H4 (cell line): Measurements from ENCODE around the gene OLIG2. TPM values are rescaled to one million over a fixed set of nuclear protein-coding genes. Genes with fewer than 3 reads are reported as not detected.
A peak's percentile ranks its signal among the peaks of the same experiment; 100 is the strongest.

Experiments used
- DNase-seq: peaks from one replicate; pipeline ENCODE4 v3.0.0-alpha.2; 2015; ENCODE audit warnings: low spot score
- total RNA-seq: library from RNA; depleted of rRNA; stranded (reverse); fragments of >200 nt; shearing (Covaris generic); gene quantifications from 2 replicates; pipeline ENCODE4 v1.2.3, GENCODE V29; 2014

Gene OLIG2
- total RNA-seq, 1 experiment from 2014 or later, result 1.5 TPM

- DNase-seq, result no peak
Observed at GRCh38 chr21:33033094-33033951, 7.6 kb downstream of the OLIG2 start.

GRCh38 chr21:33033961-33034413 is 8.3 kb downstream of the OLIG2 start:
- DNase-seq, result no peak

- DNase-seq, result no peak
Observed at GRCh38 chr21:33035147-33035546, 9.4 kb downstream of the OLIG2 start.

DNA sequence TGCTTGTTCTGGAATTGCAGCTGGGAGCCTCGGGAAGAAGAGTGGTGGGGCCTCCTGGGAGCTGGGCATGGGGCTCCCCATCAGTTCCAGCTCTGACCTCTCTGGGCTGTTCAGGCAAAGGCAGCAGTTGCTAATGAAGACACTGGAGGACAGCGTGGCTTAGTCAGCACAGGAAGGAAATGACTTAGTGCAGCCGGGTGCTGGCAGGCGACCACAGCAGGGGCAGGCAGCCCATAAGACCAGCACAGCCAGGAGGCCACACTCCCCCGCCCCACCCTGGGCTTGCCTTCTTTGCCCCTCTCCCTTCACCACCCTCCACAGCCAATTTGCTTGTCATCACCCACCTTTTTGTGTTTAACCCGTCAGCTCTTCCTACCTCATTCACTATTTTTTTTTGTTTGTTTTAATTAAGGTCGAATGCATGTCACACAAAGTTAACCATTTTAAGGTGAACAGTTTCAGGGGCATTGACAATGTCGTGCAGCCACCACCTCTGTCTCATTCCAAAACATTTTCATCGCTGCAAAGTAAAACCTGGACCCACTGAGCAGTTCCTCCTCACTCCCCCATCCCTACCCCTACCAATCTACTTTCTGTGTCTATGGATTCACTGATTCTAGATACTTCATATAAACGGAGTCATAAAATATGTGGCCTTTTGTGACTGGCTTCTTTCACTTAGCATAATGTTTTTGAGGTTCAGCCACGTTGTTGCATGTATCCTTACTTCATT is 10.9 kb downstream of the OLIG2 start:
- DNase-seq, result peak; percentile 64

DNA sequence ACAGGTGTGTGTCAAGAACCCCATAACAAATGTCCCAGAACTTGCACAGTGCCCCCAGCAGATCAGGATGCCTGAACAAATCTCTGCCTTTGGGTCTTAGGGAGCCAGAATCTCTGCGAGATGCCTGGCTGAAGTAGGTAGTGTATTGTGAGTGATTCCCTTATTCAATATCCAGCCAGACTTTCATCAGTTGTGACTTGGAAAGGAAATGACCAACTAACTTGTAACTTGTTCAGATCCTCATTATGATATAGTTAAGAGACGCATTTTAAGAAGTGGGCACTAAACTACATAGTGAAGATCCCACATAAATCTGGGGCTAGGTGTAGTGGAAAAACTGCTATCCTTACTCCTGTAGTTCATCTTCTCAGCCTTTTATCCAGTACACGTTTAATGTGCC is 11.8 kb downstream of the OLIG2 start:
- DNase-seq, result no peak

DNA sequence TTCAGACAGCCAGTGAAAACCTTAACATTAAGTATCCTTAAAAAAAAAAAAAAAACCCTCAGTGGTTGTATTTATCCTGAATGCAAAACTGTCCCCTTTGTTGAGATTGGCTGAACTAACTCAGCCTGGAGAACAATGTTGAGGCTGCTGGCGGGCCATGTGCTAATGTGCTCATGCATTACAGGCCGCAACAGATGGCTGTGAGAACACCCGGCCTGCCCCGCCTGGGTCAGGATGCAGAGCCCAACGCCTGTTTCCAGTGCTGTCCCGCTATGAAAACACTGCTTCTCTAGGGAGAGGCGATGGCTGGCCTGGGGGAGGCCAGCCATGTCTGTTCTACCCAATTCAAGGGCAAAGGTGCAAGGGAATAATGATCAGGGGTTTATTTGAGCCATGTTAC is 13.8 kb downstream of the OLIG2 start:
- DNase-seq, result no peak

GRCh38 chr21:33040215-33040614 is 14.5 kb downstream of the OLIG2 start:
- no peak for DNase-seq

DNA sequence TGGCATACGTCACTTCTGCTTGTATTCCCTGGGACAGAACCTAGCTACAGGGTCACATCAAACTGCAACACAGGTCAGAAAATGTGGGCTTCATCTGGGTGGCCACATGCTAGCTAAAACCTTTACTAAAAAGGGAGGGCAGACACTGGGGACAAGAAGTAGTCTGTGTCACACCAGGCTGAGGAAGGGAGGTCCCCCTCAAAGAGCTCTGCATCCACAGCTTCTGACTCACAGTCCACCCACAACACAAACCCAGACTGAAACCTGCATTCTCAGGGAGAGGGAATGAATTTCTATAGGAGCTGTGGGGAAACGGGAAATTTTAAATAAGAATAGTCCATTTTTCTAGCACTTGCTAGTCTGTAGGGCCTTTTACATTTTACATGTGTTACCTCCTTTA is 16.2 kb downstream of the OLIG2 start:
- no peak for DNase-seq

DNA sequence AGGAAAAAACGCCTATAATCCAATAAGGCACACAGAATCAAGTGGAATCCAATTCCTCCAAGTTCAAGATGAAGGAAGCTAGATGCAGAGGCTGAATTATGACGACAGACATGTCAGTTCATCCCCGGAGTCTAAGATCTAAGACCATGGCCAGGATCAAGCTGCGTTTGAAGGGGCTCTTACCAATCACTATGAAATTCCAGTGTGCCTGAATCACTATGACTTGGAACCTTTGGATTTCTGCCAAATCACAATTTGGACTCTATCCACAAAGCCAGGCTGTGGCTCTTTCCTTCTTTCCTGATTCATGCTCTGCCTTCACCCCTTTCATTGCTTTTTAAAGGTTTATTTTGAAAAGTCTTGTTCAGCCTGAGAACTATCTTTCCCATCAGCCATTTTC is 17.1 kb downstream of the OLIG2 start:
- DNase-seq, result peak; percentile 52

DNA sequence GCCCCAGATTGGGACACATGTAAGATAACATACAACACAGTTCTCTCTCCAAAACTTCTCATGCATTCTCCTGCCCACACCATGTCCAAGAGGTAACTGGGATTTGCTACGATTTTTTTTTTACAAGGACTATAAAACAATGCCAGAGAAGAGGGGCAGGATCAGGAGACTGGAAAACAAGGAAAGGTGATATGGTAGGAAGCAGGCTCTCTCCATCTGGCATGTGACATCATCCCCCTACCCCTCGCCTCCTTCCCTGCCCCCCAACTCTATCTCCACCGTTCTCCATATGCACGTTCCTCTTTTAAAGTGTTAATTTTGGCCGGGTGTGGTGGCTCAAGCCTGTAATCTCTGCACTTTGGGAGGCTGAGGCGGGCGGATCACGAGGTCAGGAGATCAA is 20.7 kb downstream of the OLIG2 start:
- no peak for DNase-seq

GRCh38 chr21:33047231-33047630 is 21.5 kb downstream of the OLIG2 start:
- DNase-seq, result peak; percentile 35

GRCh38 chr21:33051925-33052324 is 26.2 kb downstream of the OLIG2 start:
- DNase-seq, result no peak

GRCh38 chr21:33053951-33054350 is 28.2 kb downstream of the OLIG2 start:
- DNase-seq, result no peak

- DNase-seq, result no peak
Observed at GRCh38 chr21:33055991-33056390, 30.3 kb downstream of the OLIG2 start.

DNA sequence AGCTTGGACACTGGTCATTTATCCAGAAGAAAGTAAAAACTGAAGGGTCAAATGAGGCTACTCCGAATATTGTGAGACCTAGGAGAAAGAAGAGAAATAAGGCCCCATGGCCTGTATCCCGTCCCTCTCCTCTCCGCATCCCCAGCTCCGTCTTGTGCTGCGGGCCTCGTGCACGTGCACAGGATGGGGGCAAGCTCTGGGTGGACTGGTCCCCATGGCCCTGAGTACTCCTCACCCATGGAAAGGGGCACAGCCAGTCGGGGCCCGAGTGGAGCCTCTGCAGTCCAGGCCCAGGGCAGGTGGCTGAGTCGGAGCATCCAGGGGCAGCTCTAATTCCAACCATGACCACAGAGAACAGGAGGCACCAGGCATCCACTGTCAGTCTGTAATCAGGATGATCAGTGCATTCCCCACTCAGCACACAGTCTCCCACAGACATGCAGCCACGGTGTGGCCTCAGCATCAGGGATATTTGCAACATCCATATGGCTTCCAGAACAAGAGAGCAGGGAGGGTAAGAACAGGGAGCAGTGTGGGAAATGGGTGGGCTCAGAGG is 31.7 kb downstream of the OLIG2 start:
- DNase-seq, result no peak

DNA sequence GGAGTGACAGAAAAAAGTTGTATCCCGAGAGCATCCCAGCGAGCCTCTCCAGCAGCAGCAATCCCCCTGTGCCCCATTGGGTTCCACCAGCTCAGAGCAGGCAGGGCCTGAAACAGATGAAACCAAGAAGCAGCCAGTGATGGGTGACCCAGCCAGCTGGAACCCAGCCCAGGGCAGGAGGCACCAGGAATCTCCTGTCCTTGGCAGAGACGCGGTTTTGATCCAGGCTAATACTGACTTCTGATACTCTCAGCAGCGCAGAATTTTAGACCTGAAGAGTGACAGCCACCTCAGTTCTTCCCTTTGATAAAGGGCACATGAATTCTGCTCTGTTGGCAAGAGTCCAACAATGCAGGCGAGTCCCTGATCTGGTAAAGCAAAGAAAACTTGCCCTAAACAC is 32.8 kb downstream of the OLIG2 start:
- no peak for DNase-seq

GRCh38 chr21:33058957-33059356 is 33.2 kb downstream of the OLIG2 start:
- no peak for DNase-seq

- no peak for DNase-seq
Observed at GRCh38 chr21:33059380-33059841, 33.7 kb downstream of the OLIG2 start.

GRCh38 chr21:33061233-33061632 is 35.5 kb downstream of the OLIG2 start:
- no peak for DNase-seq

DNA sequence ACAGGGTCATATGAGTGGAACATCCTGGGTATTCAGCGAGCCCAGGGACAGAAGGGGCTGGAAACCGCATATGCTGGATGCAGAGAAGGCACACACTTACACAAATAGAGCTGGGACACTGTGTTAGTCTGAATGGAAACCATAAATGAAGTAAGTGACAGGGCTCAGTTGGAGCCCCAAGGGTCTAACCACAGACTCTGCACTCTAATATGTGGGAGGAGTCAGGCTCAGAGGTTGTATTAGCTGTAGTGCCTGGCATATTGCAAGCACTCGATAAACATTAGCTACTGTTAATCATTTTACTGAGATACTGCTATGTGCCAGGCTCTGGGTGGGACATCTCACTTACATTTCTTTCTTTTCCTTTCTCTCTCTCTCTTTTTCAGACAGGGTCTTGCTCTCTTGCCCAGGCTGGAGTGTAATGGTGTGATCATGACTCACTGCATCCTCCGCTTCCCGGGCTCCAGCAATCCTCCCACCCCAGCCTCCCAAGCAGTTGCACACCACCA is 37.7 kb downstream of the OLIG2 start:
- DNase-seq, result no peak

- DNase-seq, result no peak
Observed at GRCh38 chr21:33063907-33064622, 38.3 kb downstream of the OLIG2 start.
